GM21447 (cell line): ENCODE data around the gene FRS3.
"Not testable (repeated sequence)": the region's sequence is repeated elsewhere in the genome, so short reads cannot be mapped to it uniquely, and the experiment has no call there.

Experiments used
- ATAC-seq: cut with Tn5 transposase; IDR thresholded peaks from one replicate; pipeline ENCODE4 v1.9.1; 2021; ENCODE audit not compliant: unreplicated experiment

Gene FRS3

DNA sequence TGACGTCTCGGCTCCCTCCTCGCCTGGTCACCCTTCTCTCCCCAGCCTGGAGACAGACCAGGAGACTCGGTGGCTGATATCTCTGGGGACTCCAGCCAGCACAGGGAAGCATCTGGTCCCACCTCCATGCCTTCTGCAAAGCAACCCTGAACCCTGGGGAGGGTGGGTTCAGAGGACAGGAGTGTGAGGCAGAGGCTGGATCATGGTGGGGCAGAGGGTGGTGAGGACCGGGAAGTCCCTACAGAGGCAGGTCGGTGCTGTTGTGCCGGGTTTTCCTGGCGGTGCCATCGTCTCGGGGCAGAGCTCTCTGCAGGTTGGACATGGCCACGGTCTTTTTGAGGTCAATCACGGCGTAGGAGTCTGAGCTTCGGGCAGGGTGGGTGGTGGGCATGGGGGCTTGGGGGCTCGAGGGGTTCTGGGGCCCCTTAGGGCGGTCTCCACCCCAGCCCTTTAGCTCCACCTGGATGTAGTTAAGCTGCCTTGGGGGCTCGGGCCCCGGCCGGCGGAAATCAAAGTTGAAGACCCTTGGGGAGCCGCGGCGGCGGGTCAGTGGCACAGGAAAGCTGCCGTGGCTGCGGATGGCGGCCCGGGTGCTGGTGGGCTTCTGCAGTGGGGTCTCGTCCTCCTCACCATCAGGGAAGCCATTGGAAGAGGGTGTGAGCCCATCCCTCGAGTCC is 9.2 kb downstream of the FRS3 start:
- ATAC-seq = no peak

DNA sequence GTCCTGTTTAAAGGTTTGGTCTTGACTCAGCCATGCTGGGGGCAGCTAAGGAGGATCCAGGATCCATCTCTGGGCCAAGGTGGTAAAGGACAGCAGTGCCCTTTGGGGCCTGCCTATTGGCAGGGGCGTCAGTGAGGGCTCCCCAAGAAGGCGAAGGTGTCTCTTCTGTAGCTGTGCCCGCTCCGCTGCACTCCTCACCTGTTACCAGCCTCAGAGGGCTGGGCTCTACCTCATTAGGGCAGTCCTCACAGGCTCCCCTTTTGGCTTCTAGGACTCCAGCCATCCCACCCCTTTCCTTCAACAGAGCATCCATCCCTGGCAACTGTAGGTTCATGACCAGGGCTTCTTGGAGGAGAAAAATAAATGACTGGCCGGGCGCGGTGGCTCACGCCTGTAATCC is 10.3 kb downstream of the FRS3 start:
- no peak for ATAC-seq

DNA sequence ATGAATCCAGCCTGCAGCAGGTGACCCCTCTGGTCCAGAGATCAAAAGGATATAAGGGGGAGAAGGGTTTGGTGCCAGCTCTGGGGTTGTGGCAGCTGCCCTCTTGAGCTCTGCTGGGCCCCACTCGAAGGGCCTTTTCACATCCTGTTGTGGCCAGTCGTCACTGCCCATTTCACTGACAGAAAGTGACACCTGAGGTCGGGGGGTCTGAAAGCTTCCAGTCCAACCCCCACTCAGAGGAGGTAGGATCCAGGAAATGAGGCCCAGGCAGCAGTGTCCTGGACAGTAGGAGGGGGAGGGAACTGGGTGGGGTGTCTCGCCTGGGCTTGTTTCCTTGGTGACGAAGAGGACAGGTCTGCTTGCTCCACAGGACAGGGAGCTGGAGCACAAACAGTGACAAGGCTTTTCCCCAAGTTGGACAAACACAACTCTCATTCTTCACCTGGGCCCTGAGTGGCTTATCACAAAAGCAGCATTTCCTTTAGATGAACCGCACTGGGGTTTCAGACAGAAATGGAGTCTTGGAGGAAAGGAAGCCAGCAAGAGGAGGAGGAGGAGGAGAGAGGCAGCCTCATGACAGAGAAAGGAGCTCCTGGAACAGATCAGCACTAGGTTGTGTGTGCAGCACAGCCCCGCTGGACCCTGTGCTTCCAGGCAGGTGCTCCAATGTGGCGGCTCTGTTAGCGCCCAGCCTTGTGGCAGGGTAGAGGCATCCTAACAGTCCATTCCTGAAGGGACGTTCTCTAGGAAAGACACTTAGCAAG is 11.0 kb downstream of the FRS3 start:
- ATAC-seq = no peak

DNA sequence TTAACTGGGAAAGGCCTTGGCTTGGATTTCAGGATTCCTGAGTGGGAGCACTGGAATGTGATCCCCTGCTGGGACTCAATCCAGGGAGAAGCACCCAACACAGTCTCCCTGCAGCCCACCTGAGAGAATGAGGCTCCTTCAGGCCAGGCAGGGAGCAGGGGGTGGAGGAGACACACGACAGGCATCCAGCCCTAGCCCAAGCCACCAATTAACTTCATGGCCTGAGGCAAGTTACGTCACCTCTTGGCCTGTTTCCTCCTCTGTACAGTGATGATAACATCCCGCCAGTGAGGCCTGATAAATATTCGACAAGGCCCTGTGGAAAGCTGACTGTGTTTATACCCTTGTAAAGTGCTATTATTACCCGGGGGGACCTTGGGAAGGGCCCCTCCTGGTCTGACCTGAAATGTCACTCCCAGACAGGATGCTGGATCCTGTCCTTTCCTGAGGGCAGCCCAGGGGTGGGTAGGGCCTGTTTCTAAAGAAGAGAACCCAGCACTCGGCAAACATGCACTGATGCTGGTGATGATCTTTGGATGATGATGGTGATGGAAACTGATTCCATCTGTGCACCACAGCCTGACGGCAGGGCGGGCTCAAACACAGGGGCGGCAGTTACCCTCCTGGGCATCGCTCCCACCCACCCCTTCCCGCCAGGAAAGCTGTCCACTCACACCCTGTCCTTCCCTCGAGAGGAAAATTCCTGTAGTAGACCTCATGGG is 12.4 kb downstream of the FRS3 start:
- no peak for ATAC-seq

DNA sequence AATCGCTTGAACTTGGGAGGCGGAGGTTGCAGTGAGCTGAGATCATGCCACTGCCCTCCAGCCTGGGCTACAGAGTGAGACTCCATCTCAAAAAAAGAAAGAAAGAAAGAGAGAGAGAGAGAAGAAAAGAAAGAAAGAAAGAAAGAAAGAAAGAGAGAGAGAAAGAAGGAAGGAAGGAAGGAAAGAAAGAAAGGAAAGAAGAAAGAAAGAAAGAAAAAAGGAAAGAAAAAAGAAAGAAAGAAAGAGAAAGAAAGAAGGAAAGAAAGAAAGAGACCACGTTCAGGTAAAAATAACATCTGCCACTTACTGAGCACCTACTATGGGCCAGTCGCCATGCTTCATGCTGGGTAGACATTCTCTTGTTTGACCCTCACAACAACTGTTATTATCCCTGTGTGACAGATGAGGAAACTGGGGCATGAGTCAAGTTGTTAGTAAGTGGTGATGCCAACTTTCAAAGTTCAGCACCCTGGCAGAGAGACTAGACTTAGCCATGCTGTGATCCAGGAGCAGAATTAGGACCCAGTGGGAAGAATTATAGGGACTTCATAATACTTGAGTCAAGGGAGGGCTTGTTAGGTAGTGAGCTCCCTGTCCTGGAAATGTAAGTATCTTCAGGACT is 13.5 kb downstream of the FRS3 start:
- ATAC-seq = not testable (repeated sequence)

DNA sequence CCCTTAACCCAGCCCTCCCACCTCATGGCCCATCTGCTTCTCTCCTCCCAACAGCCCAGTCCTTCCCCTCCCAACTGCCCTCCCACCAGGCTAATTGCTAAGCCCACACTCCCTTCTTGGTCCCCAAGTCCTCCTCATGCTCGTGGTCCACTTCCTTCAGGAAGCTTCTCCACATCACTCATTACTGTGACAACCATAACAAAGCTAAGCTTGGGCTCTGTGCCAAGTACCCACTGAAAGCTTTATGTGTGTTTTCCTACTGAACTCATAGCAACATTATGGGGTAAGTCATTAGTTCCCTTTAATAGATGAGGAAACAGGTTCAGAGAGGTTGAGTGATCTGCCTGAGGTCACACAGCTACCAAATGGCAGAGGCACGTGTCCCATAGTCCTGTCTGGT is 16.2 kb downstream of the FRS3 start:
- no peak for ATAC-seq

DNA sequence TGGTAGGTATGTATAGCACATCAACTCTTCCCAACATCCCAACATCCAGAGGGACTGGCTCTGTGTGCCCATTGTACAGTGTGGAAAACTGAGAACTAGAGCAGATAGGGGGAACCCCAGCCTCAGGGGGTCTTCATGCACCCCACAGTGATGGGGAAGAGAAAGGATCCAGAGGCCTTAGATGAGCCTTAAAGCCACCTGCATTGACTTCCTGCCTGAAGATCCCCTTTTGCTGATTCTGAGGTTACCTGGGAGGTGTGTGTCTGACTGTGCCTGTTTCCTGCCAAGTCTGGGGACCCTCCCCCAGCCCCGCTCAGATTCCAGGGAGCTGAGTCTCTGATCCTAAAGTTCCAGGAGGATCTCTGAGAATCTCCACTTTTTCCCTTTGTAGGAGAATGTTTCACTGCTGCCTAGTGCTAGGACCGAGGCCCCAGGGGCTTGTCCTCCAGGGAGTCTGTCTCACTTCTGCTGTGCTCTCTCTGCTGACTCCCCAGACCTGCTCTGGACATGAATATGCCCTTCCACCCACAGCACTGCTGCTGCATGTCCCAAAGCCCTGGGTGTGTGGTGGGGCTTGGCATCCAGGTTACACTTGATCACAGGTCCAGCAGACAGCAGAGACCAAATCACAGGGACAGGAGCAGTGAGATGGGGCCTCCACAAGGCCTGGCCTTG is 19.7 kb downstream of the FRS3 start:
- ATAC-seq = no peak

DNA sequence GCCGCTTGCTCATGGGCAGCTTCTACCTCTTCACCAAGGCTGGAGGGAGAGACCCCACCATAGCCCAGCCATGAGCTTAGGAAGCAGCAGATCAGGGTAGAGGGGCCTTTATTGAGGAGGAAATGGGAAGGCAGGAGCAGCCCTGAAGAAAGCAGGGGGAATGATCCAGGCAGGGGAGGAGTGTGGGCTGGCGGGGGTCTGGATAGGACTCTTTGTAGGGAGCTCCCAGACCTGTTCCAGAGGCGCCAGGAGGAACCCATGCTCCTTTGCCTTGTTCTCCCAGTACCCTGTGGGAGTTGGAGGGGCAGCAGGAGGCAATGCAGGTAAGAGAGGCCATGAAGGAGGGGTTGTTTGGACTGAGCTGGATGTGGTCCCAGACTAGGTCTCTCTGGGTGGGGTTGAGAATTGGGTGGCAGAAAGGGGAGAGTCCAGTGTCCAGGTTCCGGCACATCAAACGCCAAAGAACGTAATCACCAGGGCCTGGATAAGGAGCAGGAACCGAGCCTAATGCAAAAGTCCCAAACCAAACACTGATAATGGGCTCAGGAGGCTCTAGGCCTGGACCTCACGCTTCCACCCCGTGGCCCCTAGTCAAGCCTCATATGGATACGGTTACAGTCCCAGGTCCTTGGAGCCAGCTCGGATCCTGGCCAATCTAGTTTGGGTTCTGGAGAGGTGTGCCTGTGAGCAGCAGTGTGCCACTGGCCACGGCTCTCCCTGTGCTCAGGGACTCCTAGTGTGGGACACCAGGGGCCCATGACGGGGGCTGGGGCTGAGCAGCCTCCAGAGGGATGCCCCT is 20.4 kb downstream of the FRS3 start:
- no peak for ATAC-seq

DNA sequence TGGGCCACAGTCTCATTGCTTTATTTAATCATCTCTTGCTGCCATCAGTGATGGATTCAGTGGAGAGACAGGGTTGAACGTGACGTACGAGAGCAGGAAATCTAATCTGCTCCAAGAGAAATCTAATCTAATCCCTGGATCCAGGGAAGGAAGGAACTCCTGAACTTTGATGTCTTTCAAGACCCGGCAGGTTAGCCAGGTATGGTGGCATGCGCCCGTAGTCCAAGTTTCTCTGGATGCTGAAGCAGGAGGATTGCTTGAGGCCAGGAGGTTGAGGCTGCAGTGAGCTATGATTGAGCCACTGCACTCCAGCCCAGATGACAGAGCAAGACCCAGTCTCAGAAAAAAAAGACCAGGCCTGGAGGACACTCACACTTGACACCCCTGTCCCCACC is 21.1 kb downstream of the FRS3 start:
- ATAC-seq = no peak

DNA sequence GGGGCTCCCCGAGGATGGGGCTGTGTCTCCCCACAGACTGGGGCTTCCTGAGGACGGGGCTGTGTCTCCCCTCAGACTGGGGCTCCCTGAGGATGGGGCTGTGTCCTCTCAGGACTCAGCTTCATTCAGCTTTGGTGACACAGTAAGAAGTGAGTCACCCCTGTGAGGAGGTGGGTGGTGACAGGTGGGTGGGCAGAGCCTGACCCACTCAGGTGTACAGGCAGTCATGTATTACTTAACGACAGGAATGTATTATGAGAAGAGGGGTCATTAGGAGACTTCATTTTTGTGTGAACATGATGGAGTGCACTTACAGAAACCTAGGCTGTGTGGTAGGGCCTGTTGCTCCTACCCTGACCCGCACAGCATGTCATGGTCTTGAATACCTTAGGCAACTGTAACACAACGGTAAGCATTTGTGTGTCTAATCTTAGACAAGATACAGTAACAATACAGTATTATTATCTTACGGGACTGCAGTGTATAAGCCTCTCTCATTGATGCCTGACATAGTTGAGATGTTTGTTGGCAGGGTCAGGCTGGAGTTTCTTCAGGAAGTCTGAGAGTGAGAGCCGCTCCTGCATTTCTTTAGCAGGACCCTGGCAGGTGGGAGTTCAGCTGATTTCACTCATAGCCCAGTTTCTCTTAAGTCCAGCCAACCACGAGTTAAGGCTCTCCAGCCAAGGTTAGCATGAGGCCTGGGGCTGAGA is 21.6 kb downstream of the FRS3 start:
- ATAC-seq = no peak

DNA sequence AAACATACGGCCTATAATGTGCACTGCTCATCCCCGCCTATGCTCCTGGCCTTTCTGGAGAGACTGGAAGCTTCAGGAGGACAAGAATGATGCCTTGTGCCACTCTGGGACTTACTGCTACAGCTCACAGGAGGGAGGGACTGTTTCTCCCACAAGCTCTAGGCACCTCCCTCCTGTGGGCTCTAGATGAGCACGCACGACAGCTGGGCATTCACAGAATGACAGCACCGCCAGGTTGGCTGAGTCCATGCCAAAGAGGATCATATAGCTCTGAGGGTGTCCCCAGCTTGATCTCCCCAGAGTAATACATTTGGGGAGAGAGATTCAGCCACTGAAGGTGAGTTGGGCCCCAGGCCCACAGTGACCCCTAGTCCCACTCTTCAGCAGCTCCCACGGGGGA is 22.4 kb downstream of the FRS3 start:
- ATAC-seq = no peak

DNA sequence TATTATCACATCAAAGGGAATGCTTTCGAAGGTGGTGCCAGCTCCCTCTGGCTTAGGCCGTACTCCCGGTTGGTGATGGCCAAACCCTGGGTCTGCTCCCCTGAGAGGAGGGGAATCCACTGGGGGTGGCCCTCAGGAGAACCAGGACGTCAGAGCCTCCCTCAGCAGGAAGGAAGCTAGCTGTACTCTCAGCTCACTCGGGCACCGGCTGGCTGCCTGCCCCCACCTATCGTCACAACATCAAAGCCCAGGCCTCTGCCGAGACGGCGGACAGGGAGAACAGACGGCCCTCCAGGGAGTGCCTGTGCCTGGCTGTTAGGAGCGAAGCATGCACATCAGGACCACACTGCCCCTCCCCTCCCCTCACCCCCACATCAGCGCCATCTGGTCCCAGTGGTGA is 23.3 kb downstream of the FRS3 start:
- no peak for ATAC-seq

DNA sequence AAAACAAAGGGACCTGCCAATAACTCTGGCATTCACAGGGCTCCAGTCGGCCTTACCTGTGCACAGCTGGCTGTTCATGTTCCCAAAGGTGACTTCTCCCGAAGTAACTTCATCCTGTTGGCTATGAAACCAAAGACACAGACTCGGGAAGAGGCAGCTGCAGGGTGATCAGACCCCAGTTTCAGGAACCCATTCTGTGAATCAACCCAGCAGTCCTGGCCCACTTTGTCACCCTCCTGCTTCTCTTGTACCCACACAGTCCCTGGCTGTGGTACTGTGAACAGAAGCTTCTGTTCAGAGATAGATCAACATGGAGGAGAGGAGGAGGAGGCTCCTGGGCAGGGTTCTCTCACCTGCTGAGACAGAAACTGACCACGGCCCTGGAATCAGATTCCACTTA is 23.8 kb downstream of the FRS3 start:
- no peak for ATAC-seq

DNA sequence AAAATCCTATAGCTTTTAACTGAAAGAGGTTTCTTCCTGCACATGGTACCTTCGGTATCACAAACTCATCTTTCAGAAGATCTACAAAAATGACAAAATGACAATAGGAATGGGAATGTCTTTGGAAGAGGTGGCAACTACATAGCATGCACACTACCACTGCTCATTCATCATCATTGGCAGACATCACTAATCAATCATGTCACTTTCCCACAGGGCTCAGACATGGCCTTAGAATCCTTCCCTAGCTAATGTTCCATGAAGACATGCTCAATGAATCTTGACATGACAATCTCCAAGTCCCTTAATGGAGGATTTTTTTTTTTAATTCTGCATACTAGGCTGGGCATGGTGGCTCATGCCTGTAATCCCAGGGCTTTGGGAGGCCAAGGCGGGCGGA is 29.3 kb downstream of the FRS3 start:
- ATAC-seq = no peak

DNA sequence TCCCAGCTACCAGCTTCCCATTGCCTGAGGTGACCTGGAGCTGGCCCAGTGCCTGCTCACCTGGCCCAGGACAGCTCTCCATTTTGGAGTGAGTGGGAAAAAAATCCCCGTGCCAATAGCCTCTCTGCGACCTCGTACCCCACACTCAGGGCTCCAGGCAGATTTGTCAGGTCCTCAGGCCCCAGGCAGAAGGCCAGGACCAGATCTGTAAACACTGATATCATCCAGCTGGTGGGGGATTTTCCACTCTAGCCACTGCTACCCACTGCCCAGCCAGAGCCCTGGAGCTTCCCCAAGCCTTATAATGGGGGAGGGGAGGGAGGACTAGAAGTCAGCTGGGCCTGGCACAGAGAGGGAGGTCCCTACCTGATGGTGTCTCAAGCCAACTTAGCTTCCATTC is 31.2 kb downstream of the FRS3 start:
- no peak for ATAC-seq

DNA sequence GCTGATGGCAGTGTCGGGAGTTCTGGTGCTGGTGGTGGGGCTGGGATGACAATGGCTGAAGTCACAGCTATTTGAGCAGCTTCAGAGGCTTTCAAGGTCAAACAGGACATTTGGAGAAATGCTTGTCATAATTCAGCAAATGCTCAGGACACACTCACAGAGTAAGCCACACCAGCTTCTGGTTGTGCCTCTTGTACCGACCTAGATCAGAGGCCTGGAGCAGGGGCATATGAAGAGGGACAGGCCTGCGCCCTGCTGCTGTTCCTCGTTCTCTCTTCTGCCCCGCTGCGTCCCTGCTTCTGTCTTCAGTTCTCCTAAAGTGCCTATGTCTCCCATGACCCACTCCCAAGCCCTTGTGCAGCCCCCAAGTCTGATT is 31.6 kb downstream of the FRS3 start:
- ATAC-seq = no peak

DNA sequence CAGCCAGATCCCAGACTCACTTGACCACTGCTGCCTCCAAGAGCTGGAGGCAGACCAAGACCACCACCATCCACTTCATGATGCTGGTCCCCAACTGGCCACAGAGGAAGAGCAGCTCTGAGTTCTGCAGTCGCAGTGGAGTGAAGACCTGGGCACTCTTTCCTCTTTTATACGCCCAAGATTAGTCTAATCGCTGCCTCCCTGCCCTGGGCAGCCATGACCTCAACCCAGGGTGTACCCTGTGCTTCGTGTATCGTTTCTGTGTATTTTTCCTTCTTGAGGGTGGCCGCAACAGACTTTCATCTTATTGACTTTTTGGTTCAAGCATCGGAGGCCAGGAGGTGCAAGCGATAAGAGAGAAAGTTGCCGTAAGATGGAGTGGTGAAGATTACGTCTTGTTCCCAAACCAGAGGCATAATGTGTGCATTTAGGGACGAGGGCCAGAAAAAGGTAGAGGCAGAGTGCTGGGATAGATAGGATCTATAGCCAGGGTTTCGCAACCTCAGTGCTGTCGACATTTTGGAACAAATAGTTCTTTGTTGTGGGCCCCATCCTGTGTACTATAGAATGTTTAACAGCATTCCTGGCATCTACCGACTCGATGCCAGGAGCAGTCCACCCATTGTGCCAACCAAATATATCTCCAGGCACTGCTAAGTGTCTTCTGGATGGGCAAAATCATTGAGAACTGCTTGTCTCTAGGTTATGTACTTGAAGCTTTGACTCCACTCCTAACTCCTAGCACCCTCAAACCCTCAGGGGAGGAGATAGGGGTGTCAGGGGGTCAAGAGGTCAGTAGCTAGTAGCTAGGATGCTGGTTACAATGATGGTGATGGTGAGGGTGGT is 32.2 kb downstream of the FRS3 start, which contains the start of gene PGC:
Gene PGC, minus strand, starts transcription at position 142 of the 846 bp plus-strand sequence. Its CDS starts 63 bp downstream, at position 79.
- ATAC-seq = no peak

DNA sequence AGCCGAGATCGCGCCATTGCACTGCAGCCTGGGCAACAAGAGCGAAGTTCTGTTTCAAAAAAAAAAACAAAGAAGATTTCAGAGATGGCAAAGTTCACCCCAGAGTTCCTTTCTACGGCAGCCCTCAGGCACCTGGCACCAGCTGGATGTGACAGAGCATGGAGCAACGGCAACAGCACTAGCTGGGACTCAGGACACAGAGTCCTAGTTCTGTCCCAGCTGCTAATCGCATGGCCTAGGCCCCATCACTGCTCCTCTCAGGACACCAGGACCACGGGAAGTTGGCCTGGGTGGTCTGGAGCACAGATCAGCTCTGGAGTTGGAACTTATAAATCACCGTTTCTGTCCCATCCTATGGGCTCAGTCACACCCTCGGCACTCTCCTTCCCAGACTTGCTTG is 33.6 kb downstream of the FRS3 start:
- ATAC-seq = no peak
